CD14-positive monocyte (primary cell): ENCODE data around the gene LCE7A. TPM values are rescaled to one million over a fixed set of nuclear protein-coding genes. Genes with fewer than 3 reads are reported as not detected.

Experiments used
- DNase-seq, 3 donors: peaks; one replicate each; pipeline ENCODE4 v3.0.0-alpha.2; 2011 to 2022
- H2AFZ ChIP-seq: 2 replicates; pipeline ENCODE4 v1.6.0; 2012; ENCODE audit warnings: mild to moderate bottlenecking, low read depth, low read length, inconsistent platforms; ENCODE audit not compliant: insufficient read depth, poor library complexity, severe bottlenecking
- H3K27ac ChIP-seq, 2 donors: 1 replicate in 1 of 2; 2 replicates in 1 of 2; pipeline ENCODE4 v1.5.1; 2012 to 2013; ENCODE audit warnings: low read length in 2 of 2, control low read depth in 1 of 2, inconsistent platforms in 1 of 2, low read depth in 1 of 2, mild to moderate bottlenecking in 1 of 2
- H3K27me3 ChIP-seq, 2 donors: one replicate each; pipeline versions ENCODE4 v1.6.0 to v1.6.1; 2011 to 2013; ENCODE audit warnings: low read length in 2 of 2; ENCODE audit not compliant: control insufficient read depth in 2 of 2, insufficient read depth in 2 of 2
- H3K36me3 ChIP-seq, 2 donors: replicated peaks in 1 of 2; 1 replicate in 1 of 2; 2 replicates in 1 of 2; pipeline versions ENCODE4 v1.5.1 to v1.6.1; 2012 to 2013; ENCODE audit warnings: low read length in 2 of 2, control low read depth in 1 of 2, inconsistent platforms in 1 of 2, mild to moderate bottlenecking in 1 of 2; ENCODE audit not compliant: insufficient read depth in 2 of 2, control insufficient read depth in 1 of 2
- H3K4me1 ChIP-seq, 2 donors: 1 replicate in 1 of 2; 2 replicates in 1 of 2; pipeline versions ENCODE4 v1.5.1 to v1.6.1; 2012 to 2013; ENCODE audit warnings: low read length in 2 of 2, control low read depth in 1 of 2, inconsistent platforms in 1 of 2, mild to moderate bottlenecking in 1 of 2, moderate library complexity in 1 of 2; ENCODE audit not compliant: insufficient read depth in 2 of 2, control insufficient read depth in 1 of 2
- H3K4me2 ChIP-seq: replicated peaks from 2 replicates; pipeline ENCODE3; 2012; ENCODE audit warnings: low read length, moderate library complexity, mild to moderate bottlenecking; ENCODE audit not compliant: poor library complexity, severe bottlenecking; ENCODE audit errors: extremely low read depth
- H3K4me3 ChIP-seq, 3 experiments: fragments of 200-600 bp in 1 of 3; sonication (generic) in 1 of 3; replicated peaks in 1 of 3; 1 replicate in 2 of 3; 2 replicates in 1 of 3; pipeline ENCODE4 v1.5.1; 2011 to 2013; ENCODE audit warnings: low read length in 3 of 3, mild to moderate bottlenecking in 3 of 3, control low read depth in 2 of 3, low read depth in 2 of 3, inconsistent platforms in 1 of 3, moderate library complexity in 1 of 3
- H3K79me2 ChIP-seq: 2 replicates; pipeline ENCODE4 v1.6.0; 2012; ENCODE audit warnings: mild to moderate bottlenecking, control low read depth, inconsistent platforms, low read length, moderate library complexity; ENCODE audit not compliant: insufficient read depth
- H3K9ac ChIP-seq: 2 replicates; pipeline ENCODE4 v1.6.0; 2017; ENCODE audit warnings: low read length, mild to moderate bottlenecking; ENCODE audit not compliant: insufficient read depth, poor library complexity, severe bottlenecking
- H3K9me3 ChIP-seq, 2 donors: replicated peaks in 1 of 2; 1 replicate in 1 of 2; 2 replicates in 1 of 2; pipeline versions ENCODE4 v1.5.1 to v1.6.1; 2012 to 2013; ENCODE audit warnings: low read length in 2 of 2, control low read depth in 1 of 2; ENCODE audit not compliant: control insufficient read depth in 1 of 2, insufficient read depth in 1 of 2
- H4K20me1 ChIP-seq: 2 replicates; pipeline ENCODE4 v1.6.0; 2012; ENCODE audit warnings: mild to moderate bottlenecking, low read length, control low read depth, moderate library complexity; ENCODE audit not compliant: insufficient read depth
- H3K27ac Mint-ChIP-seq, 7 donors: one replicate each; pipeline ENCODE4 v1.8.0; 2020; ENCODE audit warnings: mild to moderate bottlenecking in 7 of 7, mixed read lengths in 7 of 7, moderate library complexity in 6 of 7, inconsistent platforms in 2 of 7
- H3K27me3 Mint-ChIP-seq, 3 donors: one replicate each; pipeline ENCODE4 v1.8.0; 2021 to 2022; ENCODE audit warnings: low read depth in 3 of 3, mild to moderate bottlenecking in 3 of 3, mixed read lengths in 3 of 3, moderate library complexity in 3 of 3, inconsistent platforms in 1 of 3
- H3K36me3 Mint-ChIP-seq, 2 donors: one replicate each; pipeline ENCODE4 v1.8.0; 2020; ENCODE audit warnings: mixed read lengths in 2 of 2, inconsistent platforms in 1 of 2, mild to moderate bottlenecking in 1 of 2
- H3K4me1 Mint-ChIP-seq: one replicate; pipeline ENCODE4 v1.8.0; 2020; ENCODE audit warnings: mild to moderate bottlenecking, mixed read lengths
- H3K4me3 Mint-ChIP-seq, 2 donors: one replicate each; pipeline ENCODE4 v1.8.0; 2020; ENCODE audit warnings: mild to moderate bottlenecking in 2 of 2, mixed read lengths in 2 of 2, moderate library complexity in 1 of 2
- H3K9me3 Mint-ChIP-seq, 7 donors: one replicate each; pipeline ENCODE4 v1.8.0; 2020 to 2022; ENCODE audit warnings: mixed read lengths in 7 of 7, mild to moderate bottlenecking in 6 of 7, moderate library complexity in 6 of 7, inconsistent platforms in 2 of 7
- CTCF ChIP-seq: fragments of 200-600 bp; IDR thresholded peaks from one replicate; pipeline ENCODE4 v1.8.0; 2022; ENCODE audit warnings: antibody characterized with exemption, mild to moderate bottlenecking
- WGBS: methylation state at CpG from one replicate; pipeline ENCODE4 v1.1.5; 2013; ENCODE audit warnings: missing lambda C conversion rate; ENCODE audit not compliant: insufficient coverage; 5-methylcytosine and 5-hydroxymethylcytosine counted together
- intact Hi-C, 2 donors: fragments of 100-400 bp; cut with micrococcal nuclease; formaldehyde crosslinking; loops; one replicate each; pipeline versions ENCODE4 v1.15.0 to v1.15.1; 2023
- polyA plus RNA-seq, 3 donors: library from polyadenylated mRNA; depleted of rRNA in 1 of 3; unstranded in 2 of 3; stranded (reverse) in 1 of 3; fragments of 300-500 nt in 2 of 3; fragments of >200 nt in 1 of 3; fragmentation: Illumina TruSeq in 2 of 3; gene quantifications; 1 replicate in 2 of 3; 2 replicates in 1 of 3; pipeline ENCODE4 v1.2.3, GENCODE V29; 2012 to 2021

The LCE7A gene
- polyA plus RNA-seq, 3 donors, result not detected

GRCh38 chr1:152884966-152885624, 25.3 kb downstream of the LCE7A start:
- no peaks in the 10 kb centered on the region for H3K36me3 Mint-ChIP-seq
- Histone ChIP-seq H3K27ac (no peak overlapping the region), H3K9ac (no peak overlapping the region), H3K4me3 (no peak overlapping the region), H3K27me3 (peaks cover 0 to 3% of the 10 kb centered on the region in 2 donors), H3K79me2 (no peaks in the 10 kb centered on the region), H4K20me1 (no peaks in the 10 kb centered on the region), H3K4me2 (no peak overlapping the region), H3K4me1 (no peaks in the 10 kb centered on the region), H2AFZ (no peak overlapping the region), H3K9me3 (no peaks in the 10 kb centered on the region), H3K36me3 (no peaks in the 10 kb centered on the region)
- H3K4me1 Mint-ChIP-seq, result peaks cover 5% of the 10 kb centered on the region
- H3K27me3 Mint-ChIP-seq, result peaks cover 0 to 10% (median 7%) of the 10 kb centered on the region in 3 donors
- WGBS, result 100% methylated on average over 2 of the region's 4 CpGs
- peaks cover 0 to 3% (median 2%) of the 10 kb centered on the region in 7 donors for H3K9me3 Mint-ChIP-seq
- intact Hi-C loops, result no loop called here
- no peak overlapping the region for H3K4me3 Mint-ChIP-seq
- no peak overlapping the region for H3K27ac Mint-ChIP-seq
- no peak for TF ChIP-seq CTCF
- DNase-seq, result no peak

GRCh38 chr1:152886085-152886484, 26.3 kb downstream of the LCE7A start:
- no peaks in the 10 kb centered on the region for H3K79me2 ChIP-seq
- H3K4me3 ChIP-seq, result no peak overlapping the region
- intact Hi-C loops, result no loop called here
- H3K27me3 ChIP-seq, result peaks cover 0 to 3% of the 10 kb centered on the region in 2 donors
- TF ChIP-seq CTCF, result no peak
- no peak overlapping the region for H3K9ac ChIP-seq
- peaks cover 5% of the 10 kb centered on the region for H3K4me1 Mint-ChIP-seq
- no peak overlapping the region for H3K27ac ChIP-seq
- no peak overlapping the region for H3K4me2 ChIP-seq
- H3K27ac Mint-ChIP-seq, result no peak overlapping the region
- no peaks in the 10 kb centered on the region for H3K4me1 ChIP-seq
- no peaks in the 10 kb centered on the region for H4K20me1 ChIP-seq
- H3K36me3 ChIP-seq, result no peaks in the 10 kb centered on the region
- DNase-seq, result no peak
- H3K4me3 Mint-ChIP-seq, result no peak overlapping the region
- H2AFZ ChIP-seq, result no peak overlapping the region
- peaks cover 1 to 10% (median 7%) of the 10 kb centered on the region in 3 donors for H3K27me3 Mint-ChIP-seq
- H3K9me3 Mint-ChIP-seq, result peaks cover 0 to 3% (median 1%) of the 10 kb centered on the region in 7 donors
- no peaks in the 10 kb centered on the region for H3K9me3 ChIP-seq
- no peaks in the 10 kb centered on the region for H3K36me3 Mint-ChIP-seq
- 46% methylated on average over 2 of the region's 3 CpGs for WGBS
